ENCODE data around the gene AKAP8. TPM values are rescaled to one million over a fixed set of nuclear protein-coding genes. Genes with fewer than 3 reads are reported as not detected.
A peak's percentile ranks its signal among the peaks of the same experiment; 100 is the strongest.
"Not testable (repeated sequence)": the region's sequence is repeated elsewhere in the genome, so short reads cannot be mapped to it uniquely, and the experiment has no call there.

AKAP8 gene
- total RNA-seq, 1 donor from 2014 or later: 28.9 TPM

GRCh38 chr19:15354566-15355296 lies 24.9 kb downstream of the AKAP8 start:
- H3K4me1 Mint-ChIP-seq (ENCODE audit: low read depth, unreplicated experiment): no peaks in the 10 kb centered on the region
- no peaks in the 10 kb centered on the region for H3K36me3 Mint-ChIP-seq (ENCODE audit: unreplicated experiment)
- TF ChIP-seq CTCF (IDR thresholded peaks at IDR 0.05; ENCODE audit: partially characterized antibody, unreplicated experiment): no peak
- peaks cover 6% of the 10 kb centered on the region for H3K27me3 Mint-ChIP-seq (ENCODE audit: unreplicated experiment)
- peaks cover 1% of the 10 kb centered on the region for H3K9me3 Mint-ChIP-seq (ENCODE audit: unreplicated experiment)
- no peak overlapping the region for H3K4me3 Mint-ChIP-seq (ENCODE audit: unreplicated experiment)
- peak overlapping the region; percentile 12 for H3K27ac Mint-ChIP-seq (ENCODE audit: unreplicated experiment)
- no peak for DNase-seq

GRCh38 chr19:15353908-15354307 lies 25.7 kb downstream of the AKAP8 start:
- Mint-ChIP-seq H3K36me3 (ENCODE audit: unreplicated experiment) (no peaks in the 10 kb centered on the region), H3K27ac (ENCODE audit: unreplicated experiment) (no peak overlapping the region), H3K9me3 (ENCODE audit: unreplicated experiment) (peaks cover 1% of the 10 kb centered on the region), H3K4me1 (ENCODE audit: low read depth, unreplicated experiment) (no peaks in the 10 kb centered on the region), H3K27me3 (ENCODE audit: unreplicated experiment) (peaks cover 4% of the 10 kb centered on the region), H3K4me3 (ENCODE audit: unreplicated experiment) (no peak overlapping the region)
- no peak for DNase-seq
- no peak for TF ChIP-seq CTCF (IDR thresholded peaks at IDR 0.05; ENCODE audit: partially characterized antibody, unreplicated experiment)

- not testable (repeated sequence) for H3K36me3 Mint-ChIP-seq (ENCODE audit: unreplicated experiment); H3K27me3 Mint-ChIP-seq (ENCODE audit: unreplicated experiment); DNase-seq; H3K4me1 Mint-ChIP-seq (ENCODE audit: low read depth, unreplicated experiment); H3K4me3 Mint-ChIP-seq (ENCODE audit: unreplicated experiment); H3K27ac Mint-ChIP-seq (ENCODE audit: unreplicated experiment); H3K9me3 Mint-ChIP-seq (ENCODE audit: unreplicated experiment)
Measured at GRCh38 chr19:15352535-15352934, 27.1 kb downstream of the AKAP8 start.

GRCh38 chr19:15341328-15341727 lies 38.3 kb downstream of the AKAP8 start:
- DNase-seq; H3K27me3 Mint-ChIP-seq (ENCODE audit: unreplicated experiment); H3K9me3 Mint-ChIP-seq (ENCODE audit: unreplicated experiment); H3K36me3 Mint-ChIP-seq (ENCODE audit: unreplicated experiment); H3K27ac Mint-ChIP-seq (ENCODE audit: unreplicated experiment); H3K4me1 Mint-ChIP-seq (ENCODE audit: low read depth, unreplicated experiment); H3K4me3 Mint-ChIP-seq (ENCODE audit: unreplicated experiment): not testable (repeated sequence)

- TF ChIP-seq CTCF (IDR thresholded peaks at IDR 0.05; ENCODE audit: partially characterized antibody, unreplicated experiment): no peak
- Mint-ChIP-seq H3K4me3 (ENCODE audit: unreplicated experiment) (no peak overlapping the region), H3K9me3 (ENCODE audit: unreplicated experiment) (no peaks in the 10 kb centered on the region), H3K36me3 (ENCODE audit: unreplicated experiment) (no peaks in the 10 kb centered on the region), H3K27me3 (ENCODE audit: unreplicated experiment) (peaks cover 1% of the 10 kb centered on the region), H3K27ac (ENCODE audit: unreplicated experiment) (no peak overlapping the region), H3K4me1 (ENCODE audit: low read depth, unreplicated experiment) (no peaks in the 10 kb centered on the region)
- no peak for DNase-seq
Measured at GRCh38 chr19:15340086-15340485, 39.5 kb downstream of the AKAP8 start.

GRCh38 chr19:15337202-15337601 lies 42.4 kb downstream of the AKAP8 start:
- Mint-ChIP-seq H3K4me3 (ENCODE audit: unreplicated experiment) (no peak overlapping the region), H3K4me1 (ENCODE audit: low read depth, unreplicated experiment) (no peaks in the 10 kb centered on the region)
- DNase-seq: no peak

GRCh38 chr19:15335992-15336391 lies 43.6 kb downstream of the AKAP8 start:
- H3K27me3 Mint-ChIP-seq (ENCODE audit: unreplicated experiment); H3K4me1 Mint-ChIP-seq (ENCODE audit: low read depth, unreplicated experiment); DNase-seq; H3K9me3 Mint-ChIP-seq (ENCODE audit: unreplicated experiment); H3K27ac Mint-ChIP-seq (ENCODE audit: unreplicated experiment); H3K36me3 Mint-ChIP-seq (ENCODE audit: unreplicated experiment); H3K4me3 Mint-ChIP-seq (ENCODE audit: unreplicated experiment): not testable (repeated sequence)

More at GRCh38 chr19:15337202-15337601, 42.4 kb downstream of the AKAP8 start:
- Mint-ChIP-seq H3K36me3 (ENCODE audit: unreplicated experiment) (no peaks in the 10 kb centered on the region), H3K9me3 (ENCODE audit: unreplicated experiment) (peaks cover 2% of the 10 kb centered on the region), H3K27ac (ENCODE audit: unreplicated experiment) (no peak overlapping the region), H3K27me3 (ENCODE audit: unreplicated experiment) (peaks cover 5% of the 10 kb centered on the region)
- TF ChIP-seq CTCF (IDR thresholded peaks at IDR 0.05; ENCODE audit: partially characterized antibody, unreplicated experiment): no peak
